ENCODE results near the gene DUSP3.
"Not testable (repeated sequence)": the region's sequence is repeated elsewhere in the genome, so short reads cannot be mapped to it uniquely, and the experiment has no call there.

Gene DUSP3

GRCh38 chr17:43798024-43798423 lies 19.2 kb upstream of the DUSP3 start:
- H3K9ac ChIP-seq (ENCODE audit: low read depth, low read length); H3K4me1 ChIP-seq (ENCODE audit: control insufficient read depth, insufficient read depth, low read length); H3K4me3 ChIP-seq (ENCODE audit: low read length); H3K9me3 ChIP-seq (replicated peaks; ENCODE audit: low read length); H3K36me3 ChIP-seq (ENCODE audit: insufficient read depth, low read length); H3K4me2 ChIP-seq (ENCODE audit: low read length); H3K27me3 ChIP-seq (ENCODE audit: control insufficient read depth, insufficient read depth, low read length): not testable (repeated sequence)

- H3K36me3 ChIP-seq (ENCODE audit: insufficient read depth, low read length); H3K4me3 ChIP-seq (ENCODE audit: low read length); H3K4me2 ChIP-seq (ENCODE audit: low read length); H3K4me1 ChIP-seq (ENCODE audit: control insufficient read depth, insufficient read depth, low read length); H3K9ac ChIP-seq (ENCODE audit: low read depth, low read length); H3K27me3 ChIP-seq (ENCODE audit: control insufficient read depth, insufficient read depth, low read length); H3K9me3 ChIP-seq (replicated peaks; ENCODE audit: low read length): not testable (repeated sequence)
Measured at GRCh38 chr17:43792668-43793067, 13.9 kb upstream of the DUSP3 start.

DNA sequence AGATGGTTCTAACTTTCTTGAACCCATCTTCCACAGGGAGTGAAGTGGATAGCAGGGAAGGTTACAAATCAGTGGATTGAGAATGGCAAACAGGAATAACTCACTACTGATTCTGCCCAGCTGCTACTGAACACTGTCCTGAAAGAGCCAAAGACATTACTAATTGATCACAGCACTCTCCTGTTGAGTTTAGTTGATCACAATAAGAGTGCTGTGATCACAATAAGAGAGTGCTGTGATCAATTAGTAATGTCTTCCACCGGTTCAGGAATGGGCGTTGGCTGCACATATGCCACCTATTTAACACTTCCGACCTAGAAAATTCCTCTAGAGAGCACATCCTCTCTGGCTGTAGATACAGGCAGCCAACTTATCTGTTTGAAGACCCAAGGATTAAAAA lies 12.8 kb upstream of the DUSP3 start:
- Histone ChIP-seq H3K4me3 (ENCODE audit: low read length) (no peak overlapping the region), H3K9ac (ENCODE audit: low read depth, low read length) (no peak overlapping the region), H3K36me3 (ENCODE audit: insufficient read depth, low read length) (no peaks in the 10 kb centered on the region), H3K4me2 (ENCODE audit: low read length) (no peak overlapping the region), H3K27me3 (ENCODE audit: control insufficient read depth, insufficient read depth, low read length) (no peaks in the 10 kb centered on the region), H3K9me3 (replicated peaks; ENCODE audit: low read length) (no peaks in the 10 kb centered on the region), H3K4me1 (ENCODE audit: control insufficient read depth, insufficient read depth, low read length) (no peaks in the 10 kb centered on the region)

- Histone ChIP-seq H3K27me3 (ENCODE audit: control insufficient read depth, insufficient read depth, low read length) (no peaks in the 10 kb centered on the region), H3K4me2 (ENCODE audit: low read length) (no peak overlapping the region), H3K4me3 (ENCODE audit: low read length) (no peak overlapping the region), H3K9me3 (replicated peaks; ENCODE audit: low read length) (no peaks in the 10 kb centered on the region), H3K4me1 (ENCODE audit: control insufficient read depth, insufficient read depth, low read length) (no peaks in the 10 kb centered on the region), H3K9ac (ENCODE audit: low read depth, low read length) (no peak overlapping the region), H3K36me3 (ENCODE audit: insufficient read depth, low read length) (no peaks in the 10 kb centered on the region)
Measured at GRCh38 chr17:43790311-43790940, 11.6 kb upstream of the DUSP3 start.

DNA sequence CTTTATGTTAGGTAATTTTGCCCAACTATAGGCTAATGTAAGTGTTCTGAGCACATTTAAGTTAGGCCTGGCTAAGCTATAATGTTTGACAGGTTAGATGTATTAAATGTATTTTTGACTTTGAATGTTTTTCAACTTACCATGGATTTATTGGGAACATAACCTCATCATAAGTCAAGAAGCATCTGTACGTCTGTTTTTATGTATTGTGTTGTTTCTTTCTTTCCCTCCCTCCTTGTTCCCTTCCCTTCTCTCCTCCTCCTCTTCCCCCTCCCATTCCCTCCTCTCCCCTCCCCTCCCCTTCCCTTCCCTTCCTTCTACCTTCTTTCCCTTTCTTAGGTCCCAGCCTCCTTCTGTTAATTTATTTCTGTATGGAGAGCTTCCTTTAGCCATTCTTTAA lies 10.7 kb upstream of the DUSP3 start:
- Histone ChIP-seq H3K4me1 (ENCODE audit: control insufficient read depth, insufficient read depth, low read length) (peaks cover 8% of the 10 kb centered on the region), H3K9ac (ENCODE audit: low read depth, low read length) (no peak overlapping the region), H3K9me3 (replicated peaks; ENCODE audit: low read length) (no peaks in the 10 kb centered on the region), H3K27me3 (ENCODE audit: control insufficient read depth, insufficient read depth, low read length) (no peaks in the 10 kb centered on the region), H3K4me2 (ENCODE audit: low read length) (no peak overlapping the region), H3K36me3 (ENCODE audit: insufficient read depth, low read length) (no peaks in the 10 kb centered on the region), H3K4me3 (ENCODE audit: low read length) (no peak overlapping the region)

DNA sequence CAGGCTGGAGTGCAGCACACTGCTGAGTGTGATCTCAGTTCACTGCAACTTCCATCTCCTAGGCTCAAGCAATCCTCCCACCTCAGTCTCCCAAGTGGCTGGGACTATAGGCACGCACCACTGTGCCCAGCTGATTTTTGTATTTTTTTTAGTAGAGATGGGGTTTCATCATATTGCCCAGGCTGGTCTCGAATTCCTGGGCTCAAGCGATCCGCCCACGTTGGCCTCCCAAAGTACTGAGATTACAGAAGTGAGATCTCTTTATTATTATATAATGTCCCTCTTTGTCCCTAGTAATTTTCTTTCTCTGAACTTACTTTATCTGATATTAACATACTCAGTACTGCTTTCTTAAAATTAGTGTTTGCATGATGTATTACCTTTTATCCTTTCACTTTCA lies 9.8 kb upstream of the DUSP3 start:
- Histone ChIP-seq H3K4me2 (ENCODE audit: low read length) (no peak overlapping the region), H3K9me3 (replicated peaks; ENCODE audit: low read length) (no peaks in the 10 kb centered on the region), H3K9ac (ENCODE audit: low read depth, low read length) (no peak overlapping the region), H3K4me3 (ENCODE audit: low read length) (no peak overlapping the region), H3K36me3 (ENCODE audit: insufficient read depth, low read length) (no peaks in the 10 kb centered on the region), H3K27me3 (ENCODE audit: control insufficient read depth, insufficient read depth, low read length) (no peaks in the 10 kb centered on the region), H3K4me1 (ENCODE audit: control insufficient read depth, insufficient read depth, low read length) (peaks cover 18% of the 10 kb centered on the region)

GRCh38 chr17:43787728-43788127 lies 9.0 kb upstream of the DUSP3 start:
- Histone ChIP-seq H3K4me3 (ENCODE audit: low read length) (no peak overlapping the region), H3K4me1 (ENCODE audit: control insufficient read depth, insufficient read depth, low read length) (peaks cover 26% of the 10 kb centered on the region), H3K4me2 (ENCODE audit: low read length) (no peak overlapping the region), H3K27me3 (ENCODE audit: control insufficient read depth, insufficient read depth, low read length) (no peaks in the 10 kb centered on the region), H3K9me3 (replicated peaks; ENCODE audit: low read length) (no peaks in the 10 kb centered on the region), H3K9ac (ENCODE audit: low read depth, low read length) (no peak overlapping the region), H3K36me3 (ENCODE audit: insufficient read depth, low read length) (no peaks in the 10 kb centered on the region)

- Histone ChIP-seq H3K27me3 (ENCODE audit: control insufficient read depth, insufficient read depth, low read length) (no peaks in the 10 kb centered on the region), H3K4me2 (ENCODE audit: low read length) (peak overlapping the region; percentile 52), H3K36me3 (ENCODE audit: insufficient read depth, low read length) (no peaks in the 10 kb centered on the region), H3K4me3 (ENCODE audit: low read length) (peak overlapping the region; percentile 16), H3K9me3 (replicated peaks; ENCODE audit: low read length) (no peaks in the 10 kb centered on the region), H3K9ac (ENCODE audit: low read depth, low read length) (peak overlapping the region; percentile 28), H3K4me1 (ENCODE audit: control insufficient read depth, insufficient read depth, low read length) (peaks cover 29% of the 10 kb centered on the region)
Measured at GRCh38 chr17:43784628-43785101, 5.9 kb upstream of the DUSP3 start.

- Histone ChIP-seq H3K27me3 (ENCODE audit: control insufficient read depth, insufficient read depth, low read length) (no peaks in the 10 kb centered on the region), H3K4me2 (ENCODE audit: low read length) (peak overlapping the region; percentile 52), H3K9ac (ENCODE audit: low read depth, low read length) (peak overlapping the region; percentile 28), H3K4me1 (ENCODE audit: control insufficient read depth, insufficient read depth, low read length) (peaks cover 35% of the 10 kb centered on the region), H3K4me3 (ENCODE audit: low read length) (peak overlapping the region; percentile 16), H3K9me3 (replicated peaks; ENCODE audit: low read length) (no peaks in the 10 kb centered on the region), H3K36me3 (ENCODE audit: insufficient read depth, low read length) (no peaks in the 10 kb centered on the region)
Measured at GRCh38 chr17:43784068-43784467, 5.3 kb upstream of the DUSP3 start.

DNA sequence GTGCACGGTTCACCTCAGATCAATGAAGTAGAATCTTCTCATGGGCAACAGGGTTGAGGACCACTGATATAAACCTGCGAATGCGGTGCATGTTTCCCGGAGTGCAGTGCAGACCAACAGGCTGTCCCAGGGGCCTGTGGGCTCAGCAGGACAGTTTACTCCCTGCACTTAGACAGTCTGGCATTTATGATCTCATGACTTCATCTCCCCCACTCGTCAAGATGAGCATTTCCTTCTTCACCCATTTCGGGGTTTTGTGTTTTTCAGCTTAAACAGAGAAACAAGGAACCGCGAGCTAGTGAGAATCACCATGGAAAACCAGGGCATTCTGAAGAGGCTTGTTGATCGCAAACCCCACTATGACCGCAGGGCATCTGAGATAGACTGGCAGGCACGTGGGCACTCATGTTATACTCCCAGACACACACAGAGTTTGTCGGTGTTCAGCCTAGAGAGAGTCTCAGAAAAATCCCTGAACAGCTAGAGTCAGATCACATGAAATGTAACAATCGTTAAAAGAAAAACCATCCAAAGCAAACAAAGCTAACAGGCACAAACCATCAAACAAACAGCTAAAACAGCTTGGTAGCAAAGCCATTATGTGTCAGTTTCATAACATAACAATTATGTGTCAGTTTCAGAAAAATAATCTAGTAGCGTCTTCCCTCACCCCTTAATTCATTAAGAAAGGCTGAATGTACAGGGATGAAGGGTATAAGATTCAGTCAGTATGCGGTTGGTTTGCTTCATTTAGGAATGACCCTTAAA lies 4.3 kb upstream of the DUSP3 start:
- Histone ChIP-seq H3K27me3 (ENCODE audit: control insufficient read depth, insufficient read depth, low read length) (no peaks in the 10 kb centered on the region), H3K9me3 (replicated peaks; ENCODE audit: low read length) (no peaks in the 10 kb centered on the region), H3K36me3 (ENCODE audit: insufficient read depth, low read length) (no peaks in the 10 kb centered on the region), H3K4me1 (ENCODE audit: control insufficient read depth, insufficient read depth, low read length) (peaks cover 36% of the 10 kb centered on the region), H3K4me2 (ENCODE audit: low read length) (no peak overlapping the region), H3K9ac (ENCODE audit: low read depth, low read length) (no peak overlapping the region), H3K4me3 (ENCODE audit: low read length) (no peak overlapping the region)

- H3K4me2 ChIP-seq (ENCODE audit: low read length), result peak within 1 kb of the TSS; percentile 97
- peaks cover 14% of the 10 kb centered on the region for H3K36me3 ChIP-seq (ENCODE audit: insufficient read depth, low read length)
- peaks cover 42% of the 10 kb centered on the region for H3K4me1 ChIP-seq (ENCODE audit: control insufficient read depth, insufficient read depth, low read length)
- H3K4me3 ChIP-seq (ENCODE audit: low read length), result peak within 1 kb of the TSS; percentile 96
- H3K9me3 ChIP-seq (replicated peaks; ENCODE audit: low read length), result no peaks in the 10 kb centered on the region
- peak within 1 kb of the TSS; percentile 99 for H3K9ac ChIP-seq (ENCODE audit: low read depth, low read length)
- H3K27me3 ChIP-seq (ENCODE audit: control insufficient read depth, insufficient read depth, low read length), result no peaks in the 10 kb centered on the region
Measured at GRCh38 chr17:43780135-43780534, 1.4 kb upstream of the DUSP3 start, which contains the start of gene CFAP97D1. CFAP97D1 (plus strand) TSS chr17:43780435; CDS start chr17:43780463, 28 bp downstream.

Measured in skeletal muscle satellite cell (primary cell).